ENCODE measurements around the gene PER1. TPM values are rescaled to one million over a fixed set of nuclear protein-coding genes. Genes with fewer than 3 reads are reported as not detected.

The PER1 gene
- total and polyA plus RNA-seq, 2 of the 13 experiments (the other 11 are each of a cell fraction or from before 2014, with no cell fraction given): 2.6 to 3.6 TPM

DNA sequence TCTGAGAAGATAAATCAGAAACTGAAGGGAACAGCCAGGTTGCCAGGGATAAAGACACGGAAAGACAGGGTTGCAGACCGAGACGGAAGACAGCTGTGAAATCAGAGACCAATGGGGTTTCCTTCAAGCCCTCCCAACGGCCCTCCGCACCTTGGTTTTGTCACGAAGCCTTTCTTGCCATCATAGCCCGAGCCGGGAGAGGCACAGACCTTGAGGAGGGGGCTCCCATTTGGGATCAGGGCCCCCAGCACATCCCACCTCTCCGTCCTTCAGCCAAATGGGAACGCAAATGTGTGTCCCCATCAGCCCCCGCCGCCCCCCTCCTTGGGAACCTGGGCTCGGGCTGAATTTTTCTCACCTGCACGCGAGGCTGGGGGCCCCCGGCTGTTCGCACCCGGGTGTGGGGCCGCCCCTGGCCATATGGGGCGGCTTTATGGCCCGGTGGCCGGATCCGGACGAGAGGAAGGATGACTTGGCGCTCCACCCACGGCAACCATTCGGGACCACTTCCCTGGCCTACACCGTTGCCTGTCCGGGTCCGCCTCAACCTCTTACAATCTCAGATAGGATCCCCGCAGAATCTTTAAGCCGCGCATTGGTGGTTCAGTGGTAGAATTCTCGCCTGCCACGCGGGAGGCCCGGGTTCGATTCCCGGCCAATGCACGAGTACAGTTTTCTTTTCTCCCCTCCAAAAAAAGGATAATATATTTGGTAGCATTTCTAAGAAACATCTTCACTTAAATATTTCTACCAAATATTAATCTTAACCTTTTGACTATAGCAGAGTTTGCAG is 26.9 kb downstream of the PER1 start (continued):
- TF ChIP-seq, protein P1, sequence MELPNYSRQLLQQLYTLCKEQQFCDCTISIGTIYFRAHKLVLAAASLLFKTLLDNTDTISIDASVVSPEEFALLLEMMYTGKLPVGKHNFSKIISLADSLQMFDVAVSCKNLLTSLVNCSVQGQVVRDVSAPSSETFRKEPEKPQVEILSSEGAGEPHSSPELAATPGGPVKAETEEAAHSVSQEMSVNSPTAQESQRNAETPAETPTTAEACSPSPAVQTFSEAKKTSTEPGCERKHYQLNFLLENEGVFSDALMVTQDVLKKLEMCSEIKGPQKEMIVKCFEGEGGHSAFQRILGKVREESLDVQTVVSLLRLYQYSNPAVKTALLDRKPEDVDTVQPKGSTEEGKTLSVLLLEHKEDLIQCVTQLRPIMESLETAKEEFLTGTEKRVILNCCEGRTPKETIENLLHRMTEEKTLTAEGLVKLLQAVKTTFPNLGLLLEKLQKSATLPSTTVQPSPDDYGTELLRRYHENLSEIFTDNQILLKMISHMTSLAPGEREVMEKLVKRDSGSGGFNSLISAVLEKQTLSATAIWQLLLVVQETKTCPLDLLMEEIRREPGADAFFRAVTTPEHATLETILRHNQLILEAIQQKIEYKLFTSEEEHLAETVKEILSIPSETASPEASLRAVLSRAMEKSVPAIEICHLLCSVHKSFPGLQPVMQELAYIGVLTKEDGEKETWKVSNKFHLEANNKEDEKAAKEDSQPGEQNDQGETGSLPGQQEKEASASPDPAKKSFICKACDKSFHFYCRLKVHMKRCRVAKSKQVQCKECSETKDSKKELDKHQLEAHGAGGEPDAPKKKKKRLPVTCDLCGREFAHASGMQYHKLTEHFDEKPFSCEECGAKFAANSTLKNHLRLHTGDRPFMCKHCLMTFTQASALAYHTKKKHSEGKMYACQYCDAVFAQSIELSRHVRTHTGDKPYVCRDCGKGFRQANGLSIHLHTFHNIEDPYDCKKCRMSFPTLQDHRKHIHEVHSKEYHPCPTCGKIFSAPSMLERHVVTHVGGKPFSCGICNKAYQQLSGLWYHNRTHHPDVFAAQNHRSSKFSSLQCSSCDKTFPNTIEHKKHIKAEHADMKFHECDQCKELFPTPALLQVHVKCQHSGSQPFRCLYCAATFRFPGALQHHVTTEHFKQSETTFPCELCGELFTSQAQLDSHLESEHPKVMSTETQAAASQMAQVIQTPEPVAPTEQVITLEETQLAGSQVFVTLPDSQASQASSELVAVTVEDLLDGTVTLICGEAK (IDR thresholded peaks at IDR 0.05): no peak
- TF ChIP-seq, protein P1 (CRISPR knock-in tag; IDR thresholded peaks at IDR 0.05): peak; percentile 53; the same call in 1 of the 2 replicates
- peak; percentile 63 for TF ChIP-seq TAF15 (IDR thresholded peaks at IDR 0.05; ENCODE audit: low read depth, low read length, poor library complexity, severe bottlenecking)
- TF ChIP-seq, protein P2, sequence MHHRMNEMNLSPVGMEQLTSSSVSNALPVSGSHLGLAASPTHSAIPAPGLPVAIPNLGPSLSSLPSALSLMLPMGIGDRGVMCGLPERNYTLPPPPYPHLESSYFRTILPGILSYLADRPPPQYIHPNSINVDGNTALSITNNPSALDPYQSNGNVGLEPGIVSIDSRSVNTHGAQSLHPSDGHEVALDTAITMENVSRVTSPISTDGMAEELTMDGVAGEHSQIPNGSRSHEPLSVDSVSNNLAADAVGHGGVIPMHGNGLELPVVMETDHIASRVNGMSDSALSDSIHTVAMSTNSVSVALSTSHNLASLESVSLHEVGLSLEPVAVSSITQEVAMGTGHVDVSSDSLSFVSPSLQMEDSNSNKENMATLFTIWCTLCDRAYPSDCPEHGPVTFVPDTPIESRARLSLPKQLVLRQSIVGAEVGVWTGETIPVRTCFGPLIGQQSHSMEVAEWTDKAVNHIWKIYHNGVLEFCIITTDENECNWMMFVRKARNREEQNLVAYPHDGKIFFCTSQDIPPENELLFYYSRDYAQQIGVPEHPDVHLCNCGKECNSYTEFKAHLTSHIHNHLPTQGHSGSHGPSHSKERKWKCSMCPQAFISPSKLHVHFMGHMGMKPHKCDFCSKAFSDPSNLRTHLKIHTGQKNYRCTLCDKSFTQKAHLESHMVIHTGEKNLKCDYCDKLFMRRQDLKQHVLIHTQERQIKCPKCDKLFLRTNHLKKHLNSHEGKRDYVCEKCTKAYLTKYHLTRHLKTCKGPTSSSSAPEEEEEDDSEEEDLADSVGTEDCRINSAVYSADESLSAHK (CRISPR knock-in tag; IDR thresholded peaks at IDR 0.05; ENCODE audit: borderline replicate concordance): no peak
- TF ChIP-seq TSC22D2 (CRISPR knock-in tag; IDR thresholded peaks at IDR 0.05; ENCODE audit: borderline replicate concordance): peak; percentile 25; the same call in 1 of the 2 replicates
- TF ChIP-seq REL (CRISPR knock-in tag; conservative IDR thresholded peaks at IDR 0.05): no peak
- no peak for TF ChIP-seq ZNF891 (CRISPR knock-in tag; IDR thresholded peaks at IDR 0.05)
- TF ChIP-seq FOXM1 (CRISPR knock-in tag; IDR thresholded peaks at IDR 0.05): no peak
- no peak for TF ChIP-seq ZNF878 (CRISPR knock-in tag; IDR thresholded peaks at IDR 0.05)
- no peak for TF ChIP-seq ZFP90 (CRISPR knock-in tag; IDR thresholded peaks at IDR 0.05; ENCODE audit: borderline replicate concordance)
- TF ChIP-seq ZNF563 (CRISPR knock-in tag; IDR thresholded peaks at IDR 0.05): no peak
- TF ChIP-seq ONECUT2 (CRISPR knock-in tag; IDR thresholded peaks at IDR 0.05): no peak
- no peak for TF ChIP-seq ZNF263 (CRISPR knock-in tag; IDR thresholded peaks at IDR 0.05)
- no peak for TF ChIP-seq ZNF670 (CRISPR knock-in tag; IDR thresholded peaks at IDR 0.05; ENCODE audit: borderline replicate concordance)
- no peak for TF ChIP-seq ETV6 (CRISPR knock-in tag; conservative IDR thresholded peaks at IDR 0.05)

Measured in HepG2 (cell line).